ENCODE data around the gene NBPF3. TPM values are rescaled to one million over a fixed set of nuclear protein-coding genes. Genes with fewer than 3 reads are reported as not detected.
"Not testable (repeated sequence)": the region's sequence is repeated elsewhere in the genome, so short reads cannot be mapped to it uniquely, and the experiment has no call there.

NBPF3 gene
- total RNA-seq, 6 experiments from 2014 or later = 1.2 to 5.3 (median 2.3) TPM

DNA sequence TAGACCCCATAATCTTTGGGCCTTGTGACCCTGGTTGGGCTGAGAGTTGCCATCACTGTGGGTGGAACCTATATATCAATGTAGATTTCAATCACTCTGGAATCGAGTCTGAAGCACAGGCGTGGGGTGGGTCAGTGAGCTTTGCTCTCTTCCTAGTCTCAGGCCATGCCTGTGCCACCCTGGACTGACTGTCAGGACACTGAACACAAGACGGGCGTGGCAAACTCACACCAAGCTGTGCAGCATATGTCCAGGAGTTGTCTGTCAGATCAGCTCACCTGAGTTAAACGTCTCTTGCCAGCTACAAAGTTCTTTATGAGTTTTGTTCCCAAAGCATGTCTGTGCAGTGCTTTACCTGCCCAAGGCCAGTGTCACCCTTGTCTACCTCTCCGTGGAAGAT is 38.4 kb downstream of the NBPF3 start:
- intact Hi-C loops (cut with DNase I) = no loop called here
- Histone ChIP-seq H3K36me3 (peaks cover 0 to 5% (median 0%) of the 10 kb centered on the region in 4 donors), H3K9me3 (no peaks in the 10 kb centered on the region), H3K4me1 (no peaks in the 10 kb centered on the region), H3K27me3 (no peaks in the 10 kb centered on the region), H3K4me3 (no peak overlapping the region), H3K27ac (no peak overlapping the region)
- TF ChIP-seq, protein P1, sequence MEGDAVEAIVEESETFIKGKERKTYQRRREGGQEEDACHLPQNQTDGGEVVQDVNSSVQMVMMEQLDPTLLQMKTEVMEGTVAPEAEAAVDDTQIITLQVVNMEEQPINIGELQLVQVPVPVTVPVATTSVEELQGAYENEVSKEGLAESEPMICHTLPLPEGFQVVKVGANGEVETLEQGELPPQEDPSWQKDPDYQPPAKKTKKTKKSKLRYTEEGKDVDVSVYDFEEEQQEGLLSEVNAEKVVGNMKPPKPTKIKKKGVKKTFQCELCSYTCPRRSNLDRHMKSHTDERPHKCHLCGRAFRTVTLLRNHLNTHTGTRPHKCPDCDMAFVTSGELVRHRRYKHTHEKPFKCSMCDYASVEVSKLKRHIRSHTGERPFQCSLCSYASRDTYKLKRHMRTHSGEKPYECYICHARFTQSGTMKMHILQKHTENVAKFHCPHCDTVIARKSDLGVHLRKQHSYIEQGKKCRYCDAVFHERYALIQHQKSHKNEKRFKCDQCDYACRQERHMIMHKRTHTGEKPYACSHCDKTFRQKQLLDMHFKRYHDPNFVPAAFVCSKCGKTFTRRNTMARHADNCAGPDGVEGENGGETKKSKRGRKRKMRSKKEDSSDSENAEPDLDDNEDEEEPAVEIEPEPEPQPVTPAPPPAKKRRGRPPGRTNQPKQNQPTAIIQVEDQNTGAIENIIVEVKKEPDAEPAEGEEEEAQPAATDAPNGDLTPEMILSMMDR (IDR thresholded peaks at IDR 0.05) = no peak
- TF ChIP-seq POLR2A (IDR thresholded peaks at IDR 0.05) = no peak
- no peak for ATAC-seq
- 65% methylated on average over 2 of the region's 6 CpGs for WGBS (ENCODE audit: insufficient coverage, low coverage, low lambda C conversion rate, missing lambda C conversion rate)
- no peak for DNase-seq

DNA sequence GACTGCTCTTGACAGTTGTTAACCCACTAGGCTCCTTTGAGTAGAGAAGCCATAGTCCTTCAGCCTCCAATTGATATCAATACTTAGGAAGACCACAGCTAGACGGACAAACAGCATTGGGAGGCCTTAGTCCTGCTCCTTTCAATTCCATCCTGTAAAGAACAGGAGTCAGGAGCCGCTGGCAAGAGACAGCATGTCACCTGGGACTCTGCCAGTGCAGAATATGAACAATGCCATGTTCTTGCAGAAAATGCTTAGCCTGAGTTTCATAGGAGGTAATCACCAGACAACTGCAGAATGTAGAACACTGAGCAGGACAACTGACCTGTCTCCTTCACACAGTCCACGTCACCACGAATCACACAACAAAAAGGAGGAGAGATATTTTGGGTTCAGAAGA is 43.9 kb downstream of the NBPF3 start:
- H3K4me1 ChIP-seq; H3K36me3 ChIP-seq; H3K27me3 ChIP-seq; DNase-seq; H3K9me3 ChIP-seq; H3K4me3 ChIP-seq; ATAC-seq; intact Hi-C loops (cut with DNase I); H3K27ac ChIP-seq: not testable (repeated sequence)
- WGBS (ENCODE audit: insufficient coverage, low coverage, low lambda C conversion rate, missing lambda C conversion rate) = 71% methylated on average over 4 of the region's 4 CpGs

DNA sequence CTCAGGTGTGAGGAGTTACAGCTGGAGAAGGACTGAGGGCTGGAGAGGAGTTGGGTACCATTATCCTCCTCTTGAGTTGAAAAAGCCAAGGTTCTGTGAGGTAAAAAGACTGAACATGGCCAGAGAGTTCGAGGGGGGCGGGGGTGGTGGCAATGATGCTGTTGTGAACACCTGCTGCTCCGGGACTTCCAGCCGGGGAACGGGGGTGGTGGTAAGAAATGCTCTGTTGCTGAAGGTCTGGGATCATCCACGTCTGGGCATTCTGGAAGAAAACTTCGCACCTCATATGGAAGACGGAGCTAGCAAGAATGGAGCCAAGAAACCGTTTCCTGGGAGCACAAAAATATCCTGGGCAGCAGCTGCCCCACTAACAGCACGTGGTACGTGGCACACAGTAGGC is 49.2 kb downstream of the NBPF3 start:
- no peak for TF ChIP-seq POLR2A (IDR thresholded peaks at IDR 0.05)
- TF ChIP-seq, protein P1 (IDR thresholded peaks at IDR 0.05) = no peak
- DNase-seq = no peak
- Histone ChIP-seq H3K27ac (no peak overlapping the region), H3K9me3 (no peaks in the 10 kb centered on the region), H3K36me3 (no peaks in the 10 kb centered on the region), H3K4me1 (no peaks in the 10 kb centered on the region), H3K27me3 (no peaks in the 10 kb centered on the region), H3K4me3 (no peak overlapping the region)
- intact Hi-C loops (cut with DNase I) = no loop called here
- no peak for ATAC-seq
- 80% methylated on average over 7 of the region's 11 CpGs for WGBS (ENCODE audit: insufficient coverage, low coverage, low lambda C conversion rate, missing lambda C conversion rate)

DNA sequence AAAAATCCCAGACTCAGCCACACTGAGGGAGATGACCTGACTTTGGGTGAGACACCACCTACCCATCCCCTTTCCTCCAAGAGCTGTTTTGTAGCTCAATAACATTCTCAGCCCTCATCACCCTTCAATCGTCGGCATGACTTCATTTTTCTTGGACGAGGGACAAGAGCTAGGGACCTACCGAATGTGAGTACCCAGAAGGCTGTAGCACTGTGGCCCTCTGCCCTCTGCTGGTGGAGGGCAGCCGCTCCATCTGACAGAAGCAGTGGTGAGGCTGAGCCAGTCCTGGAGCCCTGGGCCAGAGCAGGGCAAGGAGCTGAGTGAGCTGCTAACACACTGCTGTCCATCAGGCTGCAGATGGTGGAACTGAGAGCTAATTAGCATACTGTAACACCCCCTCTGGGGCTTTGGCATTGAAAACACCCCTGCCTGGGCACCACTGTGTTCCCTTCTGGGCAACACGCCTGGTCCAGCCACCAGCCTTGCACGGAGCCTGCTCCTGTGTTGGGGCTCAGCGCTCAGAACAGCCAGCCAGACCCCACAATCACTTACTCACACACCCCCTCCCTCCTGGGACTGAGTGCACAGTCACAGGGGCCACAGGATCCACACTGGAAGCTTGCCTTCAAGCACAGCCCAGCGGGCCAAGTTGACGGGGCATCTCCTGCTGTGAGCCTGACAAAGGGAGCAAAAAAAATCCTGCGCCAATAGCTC is 51.0 kb downstream of the NBPF3 start:
- Histone ChIP-seq H3K4me1 (no peaks in the 10 kb centered on the region), H3K9me3 (no peaks in the 10 kb centered on the region), H3K4me3 (no peak overlapping the region), H3K27me3 (no peaks in the 10 kb centered on the region), H3K27ac (no peak overlapping the region), H3K36me3 (no peaks in the 10 kb centered on the region)
- peak in 1 of 3 donors; percentile 30 for DNase-seq
- peak; percentile 40 to 77 (median 58) for ATAC-seq
- WGBS (ENCODE audit: insufficient coverage, low coverage, low lambda C conversion rate, missing lambda C conversion rate) = 38% methylated on average over 5 of the region's 11 CpGs
- TF ChIP-seq POLR2A (IDR thresholded peaks at IDR 0.05) = no peak
- TF ChIP-seq, protein P1 (IDR thresholded peaks at IDR 0.05) = peak; percentile 27 to 41 (median 38)
- intact Hi-C loops (cut with DNase I) = no loop called here

DNA sequence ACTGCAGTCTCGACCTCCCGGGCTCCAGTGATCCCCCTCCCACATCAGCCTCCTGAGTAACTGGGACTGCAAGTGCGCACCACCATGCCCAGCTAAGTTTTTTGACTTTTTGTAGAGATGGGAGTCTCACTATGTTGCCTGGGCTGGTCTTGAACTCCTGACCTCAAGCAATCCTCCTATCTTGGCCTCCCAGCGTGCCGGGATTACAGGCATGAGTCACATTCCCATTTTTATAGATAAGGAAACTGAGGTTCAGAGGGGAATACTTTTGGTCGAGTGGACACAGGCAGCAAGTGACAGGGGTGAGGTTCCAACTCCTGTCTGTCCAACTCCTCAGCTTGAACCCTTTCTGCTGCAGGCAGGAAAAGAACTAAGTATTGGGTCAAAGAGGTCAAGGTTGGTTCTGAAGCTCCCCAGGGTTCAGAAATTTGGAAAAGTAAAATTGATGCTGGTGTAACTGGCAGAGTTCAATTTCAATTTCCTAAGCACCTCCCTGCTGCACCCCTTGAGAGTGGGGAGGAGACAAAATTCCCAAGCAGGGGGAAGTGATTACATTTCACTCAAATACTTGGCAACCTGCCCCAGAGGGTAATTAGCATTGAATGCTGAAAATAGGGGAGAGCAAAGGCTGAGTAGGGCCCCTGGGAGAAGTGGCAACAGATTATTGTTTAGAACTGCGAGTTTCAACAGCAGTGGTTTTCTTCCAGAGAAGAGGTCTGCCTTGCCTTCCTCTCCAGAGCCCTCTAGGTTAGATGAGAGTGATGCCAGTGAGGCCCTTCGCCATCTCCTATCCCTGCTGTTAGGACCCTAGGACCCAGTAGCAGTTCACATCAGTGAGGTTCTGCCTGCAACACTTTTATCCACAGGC is 51.8 kb downstream of the NBPF3 start:
- no peak for ATAC-seq
- intact Hi-C loops (cut with DNase I) = no loop called here

More for the DNA sequence above, 51.8 kb downstream of the NBPF3 start:
- H3K36me3 ChIP-seq = no peaks in the 10 kb centered on the region
- TF ChIP-seq POLR2A (IDR thresholded peaks at IDR 0.05) = no peak
- TF ChIP-seq, protein P1 (IDR thresholded peaks at IDR 0.05) = no peak
- no peaks in the 10 kb centered on the region for H3K27me3 ChIP-seq
- no peaks in the 10 kb centered on the region for H3K9me3 ChIP-seq
- no peak overlapping the region for H3K27ac ChIP-seq
- H3K4me1 ChIP-seq = no peaks in the 10 kb centered on the region
- 44% methylated on average over 4 of the region's 8 CpGs for WGBS (ENCODE audit: insufficient coverage, low coverage, low lambda C conversion rate, missing lambda C conversion rate)
- no peak for DNase-seq
- H3K4me3 ChIP-seq = no peak overlapping the region
